HFF-Myc (cell line): ENCODE data around the gene DEPP1.

ENCODE experiments used
- DNase-seq: peaks from one replicate; pipeline ENCODE4 v3.0.0-alpha.2; 2011; ENCODE audit warnings: low read depth; ENCODE audit errors: extremely low read depth
- H3K4me3 ChIP-seq: replicated peaks from 2 replicates; pipeline ENCODE4 v1.5.1; 2011; ENCODE audit warnings: low read depth, mild to moderate bottlenecking, control low read depth, low read length
- TF ChIP-seq, protein P1 (sequence below): IDR thresholded peaks from 2 replicates; pipeline ENCODE4 v1.5.1; 2012; ENCODE audit warnings: mild to moderate bottlenecking, low read depth, low read length, control low read depth; ENCODE audit errors: missing control alignments

DEPP1 gene

DNA sequence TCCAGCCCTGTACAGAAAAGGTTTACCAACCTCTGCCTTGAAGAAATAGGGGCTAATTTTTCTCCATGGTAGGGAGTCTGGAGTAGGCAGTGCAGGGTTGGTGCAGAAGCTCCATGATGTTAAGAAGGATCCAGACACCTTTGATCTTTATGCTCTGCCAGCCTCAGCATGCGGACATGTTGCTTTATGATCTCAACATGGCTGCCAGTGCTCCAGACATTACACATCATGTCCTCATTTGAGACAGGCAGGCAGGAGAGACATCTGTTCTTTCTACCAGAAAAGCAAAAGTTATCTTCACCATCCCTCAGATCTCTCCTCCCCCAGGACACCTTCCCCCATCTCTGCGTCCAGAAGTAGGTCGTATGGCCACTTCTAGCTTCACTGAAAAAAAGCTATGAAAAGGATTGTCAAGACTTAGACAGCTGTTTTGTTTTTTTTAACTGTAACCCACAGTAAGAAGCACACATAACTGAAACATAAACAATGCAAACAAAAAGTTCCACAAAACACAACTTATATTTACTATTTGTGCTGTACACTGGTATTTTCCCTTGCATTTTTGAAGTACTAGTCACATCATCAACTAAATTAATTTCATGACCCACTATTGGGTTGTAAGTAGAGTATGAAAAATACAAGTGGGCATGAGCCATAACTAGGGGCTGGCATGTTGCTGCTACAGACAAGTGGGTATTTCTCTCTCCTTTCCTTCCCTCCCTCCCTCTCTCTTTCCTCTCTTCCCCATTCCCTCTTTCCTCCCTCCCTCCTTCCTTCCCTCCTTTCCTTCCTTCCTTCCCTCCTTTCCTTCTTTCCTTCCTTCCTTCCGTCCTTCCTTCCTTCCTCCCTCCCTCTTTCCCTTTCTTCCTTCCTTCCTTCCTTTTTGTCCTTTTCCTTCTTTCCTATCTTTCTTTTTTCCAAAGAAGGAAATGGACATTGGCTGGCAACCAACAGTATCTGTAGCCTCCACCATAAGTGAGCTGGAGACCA, 21.6 kb downstream of the DEPP1 start:
- no peak overlapping the region for H3K4me3 ChIP-seq
- no peak for DNase-seq
- TF ChIP-seq, protein P1, sequence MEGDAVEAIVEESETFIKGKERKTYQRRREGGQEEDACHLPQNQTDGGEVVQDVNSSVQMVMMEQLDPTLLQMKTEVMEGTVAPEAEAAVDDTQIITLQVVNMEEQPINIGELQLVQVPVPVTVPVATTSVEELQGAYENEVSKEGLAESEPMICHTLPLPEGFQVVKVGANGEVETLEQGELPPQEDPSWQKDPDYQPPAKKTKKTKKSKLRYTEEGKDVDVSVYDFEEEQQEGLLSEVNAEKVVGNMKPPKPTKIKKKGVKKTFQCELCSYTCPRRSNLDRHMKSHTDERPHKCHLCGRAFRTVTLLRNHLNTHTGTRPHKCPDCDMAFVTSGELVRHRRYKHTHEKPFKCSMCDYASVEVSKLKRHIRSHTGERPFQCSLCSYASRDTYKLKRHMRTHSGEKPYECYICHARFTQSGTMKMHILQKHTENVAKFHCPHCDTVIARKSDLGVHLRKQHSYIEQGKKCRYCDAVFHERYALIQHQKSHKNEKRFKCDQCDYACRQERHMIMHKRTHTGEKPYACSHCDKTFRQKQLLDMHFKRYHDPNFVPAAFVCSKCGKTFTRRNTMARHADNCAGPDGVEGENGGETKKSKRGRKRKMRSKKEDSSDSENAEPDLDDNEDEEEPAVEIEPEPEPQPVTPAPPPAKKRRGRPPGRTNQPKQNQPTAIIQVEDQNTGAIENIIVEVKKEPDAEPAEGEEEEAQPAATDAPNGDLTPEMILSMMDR, result no peak

DNA sequence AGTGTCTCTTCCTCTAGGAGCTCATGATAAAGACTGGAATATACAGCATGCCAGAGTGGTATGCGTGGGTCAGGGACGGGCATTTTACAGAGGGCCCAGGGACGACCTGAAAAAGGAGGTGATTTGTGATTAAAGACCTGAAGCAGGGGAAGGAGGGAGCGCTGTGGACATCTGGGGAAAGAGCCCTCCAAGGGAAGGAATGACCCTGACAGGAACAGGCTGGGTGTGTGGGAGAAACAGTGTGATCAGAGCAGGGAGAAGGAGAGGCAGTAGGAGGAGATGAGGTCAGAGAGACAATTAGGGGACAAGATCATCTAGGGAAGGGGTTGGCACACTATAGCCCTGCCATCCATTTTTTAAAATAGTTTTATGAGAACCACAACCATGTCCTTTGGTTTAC, 22.4 kb downstream of the DEPP1 start:
- no peak for DNase-seq
- H3K4me3 ChIP-seq, result no peak overlapping the region
- TF ChIP-seq, protein P1, result no peak

DNA sequence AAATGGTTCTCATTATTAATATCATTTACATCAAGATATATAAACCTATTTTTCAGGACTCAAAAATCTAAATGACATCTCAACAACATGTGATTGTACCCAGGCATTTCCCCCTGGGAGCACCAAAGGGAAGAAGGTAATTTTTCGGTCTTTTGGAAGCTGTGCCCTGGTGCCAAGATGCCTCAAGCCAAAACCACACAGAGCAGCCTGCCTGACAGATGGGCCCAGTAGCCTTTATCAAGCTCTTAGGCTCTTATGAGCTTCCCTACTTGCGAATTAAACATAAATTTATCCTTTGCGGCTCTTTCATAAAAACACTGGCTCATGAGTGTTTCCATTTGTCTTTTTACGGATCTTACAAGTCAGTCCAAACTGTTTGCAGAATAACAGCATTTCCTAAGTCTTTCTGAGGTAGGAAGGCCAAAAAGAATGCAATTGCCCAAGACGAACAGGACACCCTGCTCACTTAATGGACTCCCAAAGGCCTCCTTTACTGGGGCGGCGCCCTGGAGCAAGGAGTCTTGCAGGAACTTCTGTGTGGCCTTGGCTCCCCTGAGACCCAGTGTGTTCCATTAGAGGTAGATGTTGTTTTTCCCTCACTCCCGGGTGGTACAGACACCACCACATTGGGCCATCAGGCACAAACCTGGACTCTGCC, 23.1 kb downstream of the DEPP1 start:
- no peak for DNase-seq
- TF ChIP-seq, protein P1, result no peak
- H3K4me3 ChIP-seq, result no peak overlapping the region

DNA sequence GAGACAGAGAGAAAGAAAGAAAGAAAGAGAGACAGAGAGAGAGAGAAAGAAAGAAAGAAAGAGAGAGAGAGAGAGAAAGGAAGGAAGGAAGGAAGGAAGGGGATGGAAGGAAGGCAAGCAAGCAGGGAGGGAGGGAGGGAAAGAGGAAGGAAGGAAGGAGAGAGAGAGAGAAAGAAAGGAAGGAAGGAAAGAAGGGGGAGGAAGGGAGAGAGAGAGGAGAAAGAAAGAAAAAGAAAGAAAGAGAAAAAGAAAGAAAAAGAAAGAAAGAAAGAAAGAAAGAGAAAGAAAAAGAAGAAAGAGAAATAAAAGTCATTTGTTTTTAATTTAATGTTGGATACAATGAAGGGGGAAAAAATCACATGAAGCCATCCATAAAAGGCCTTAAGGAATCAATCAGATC, 23.6 kb downstream of the DEPP1 start:
- TF ChIP-seq, protein P1, result no peak
- no peak overlapping the region for H3K4me3 ChIP-seq
- DNase-seq, result no peak

DNA sequence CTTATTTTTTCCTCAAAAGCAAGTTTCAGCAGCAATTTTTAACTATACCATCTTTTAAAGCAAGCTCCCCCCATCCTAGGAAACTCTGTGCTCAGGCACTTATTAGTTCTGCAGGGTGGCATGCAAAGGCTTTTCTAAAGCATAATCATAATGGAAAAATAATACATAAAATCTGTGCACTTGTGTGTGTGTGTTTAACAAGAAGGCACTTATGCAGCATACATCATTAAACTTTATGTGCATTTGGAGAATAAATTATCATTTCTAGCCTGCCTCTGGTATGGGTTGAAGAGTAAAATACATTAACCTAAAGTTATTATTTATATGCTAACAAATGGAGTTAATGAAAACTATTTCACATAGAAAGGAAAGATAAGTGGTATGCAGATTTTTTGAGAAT, 24.6 kb downstream of the DEPP1 start:
- DNase-seq, result no peak
- H3K4me3 ChIP-seq, result no peak overlapping the region
- TF ChIP-seq, protein P1, result no peak

DNA sequence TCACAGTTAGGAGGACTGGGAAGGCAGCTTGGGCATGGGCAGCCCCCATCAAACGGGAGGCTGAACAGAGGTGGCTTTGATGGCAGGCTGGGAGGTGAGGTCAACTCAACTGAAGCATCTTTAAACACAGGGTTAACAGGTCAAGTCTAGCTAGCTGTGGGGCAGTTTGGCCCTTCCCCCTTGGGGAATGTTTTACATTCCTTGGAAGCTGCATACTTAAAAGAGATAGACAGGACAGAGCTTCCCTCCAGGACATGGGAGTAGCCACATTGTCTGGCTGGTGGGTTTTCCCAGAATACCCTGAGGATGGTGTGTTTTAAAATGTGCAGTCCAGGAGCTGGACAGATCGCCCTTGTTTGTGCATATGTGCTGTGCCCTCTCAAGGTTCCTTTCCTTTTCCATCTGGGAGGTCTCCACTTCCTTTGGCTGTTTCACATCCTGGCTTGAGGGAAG, 25.8 kb downstream of the DEPP1 start:
- no peak for DNase-seq
- TF ChIP-seq, protein P1, result no peak
- H3K4me3 ChIP-seq, result no peak overlapping the region
